HG02571 (cell line): ENCODE results near the gene CDH6.

Experiments
- ATAC-seq: cut with Tn5 transposase; IDR thresholded peaks from one replicate; pipeline ENCODE4 v1.9.1; 2021; ENCODE audit warnings: mild to moderate bottlenecking, moderate library complexity; ENCODE audit not compliant: unreplicated experiment

CDH6 gene

DNA sequence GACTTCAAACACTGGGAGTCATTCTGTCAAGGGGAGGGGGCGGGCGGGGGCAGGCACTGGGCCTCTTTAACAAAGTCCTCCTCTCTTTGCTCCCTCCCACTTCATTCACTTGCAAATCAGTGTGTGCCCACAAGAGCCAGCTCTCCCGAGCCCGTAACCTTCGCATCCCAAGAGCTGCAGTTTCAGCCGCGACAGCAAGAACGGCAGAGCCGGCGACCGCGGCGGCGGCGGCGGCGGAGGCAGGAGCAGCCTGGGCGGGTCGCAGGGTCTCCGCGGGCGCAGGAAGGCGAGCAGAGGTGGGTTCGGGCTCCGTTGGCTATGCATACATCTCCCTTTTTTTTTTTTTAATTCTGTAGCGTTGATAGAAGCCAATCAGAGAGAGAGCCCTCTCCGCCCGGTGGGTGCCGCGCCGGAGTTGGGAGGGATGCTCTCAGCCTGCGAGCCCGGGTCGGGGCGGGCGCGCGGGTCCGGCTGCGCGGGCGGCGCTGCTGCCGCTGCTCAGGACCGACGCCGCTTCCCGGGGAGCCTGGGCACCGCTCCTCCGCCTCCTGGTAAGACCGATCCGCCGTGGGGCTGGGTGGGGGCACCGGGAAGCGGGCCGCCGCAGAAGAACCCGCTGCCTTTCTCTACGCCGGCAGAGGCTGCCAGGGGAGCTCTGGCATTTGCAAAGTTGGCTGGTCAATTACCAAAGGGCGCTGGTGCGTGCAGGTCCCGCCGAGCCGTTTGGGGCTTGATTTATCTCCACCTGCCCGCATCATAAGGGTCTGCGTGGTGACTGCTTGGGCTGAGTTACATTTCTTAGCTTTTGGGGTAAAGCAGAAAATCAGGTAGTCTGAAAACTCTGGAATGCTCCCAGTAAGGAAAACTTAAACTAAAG is at the start of gene CDH6:
CDH6 (plus strand) TSS at position 96 of the 877 bp plus-strand sequence. CDS start 73,788 bp downstream, outside the sequence.
- no peak for ATAC-seq

GRCh38 chr5:31144364-31144763 is 49.1 kb upstream of the CDH6 start:
- no peak for ATAC-seq

DNA sequence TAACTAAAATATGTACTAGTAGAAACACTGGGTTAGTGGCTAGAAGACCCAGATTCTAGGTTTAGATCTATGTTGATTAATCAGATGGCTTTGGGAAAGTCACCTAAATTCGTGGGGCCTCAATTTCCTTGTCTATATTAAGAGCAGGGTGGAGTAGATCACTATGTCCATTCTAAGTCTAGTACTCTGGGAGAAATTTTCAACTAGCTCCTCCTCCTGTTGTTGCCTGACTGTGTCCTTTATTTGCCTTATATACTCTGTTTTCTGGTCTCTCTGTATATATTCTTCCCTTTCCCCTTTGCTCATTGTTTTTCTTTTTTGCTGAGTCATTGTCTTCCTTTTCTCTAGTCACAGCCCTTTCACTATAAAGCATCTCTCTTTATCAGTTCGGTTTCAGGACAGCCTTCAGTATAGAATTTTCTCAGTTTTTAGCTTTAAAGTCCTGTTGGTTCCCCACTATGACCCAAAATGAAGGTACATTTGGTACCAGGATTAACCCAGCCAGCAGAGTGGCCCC is 44.5 kb upstream of the CDH6 start:
- no peak for ATAC-seq

DNA sequence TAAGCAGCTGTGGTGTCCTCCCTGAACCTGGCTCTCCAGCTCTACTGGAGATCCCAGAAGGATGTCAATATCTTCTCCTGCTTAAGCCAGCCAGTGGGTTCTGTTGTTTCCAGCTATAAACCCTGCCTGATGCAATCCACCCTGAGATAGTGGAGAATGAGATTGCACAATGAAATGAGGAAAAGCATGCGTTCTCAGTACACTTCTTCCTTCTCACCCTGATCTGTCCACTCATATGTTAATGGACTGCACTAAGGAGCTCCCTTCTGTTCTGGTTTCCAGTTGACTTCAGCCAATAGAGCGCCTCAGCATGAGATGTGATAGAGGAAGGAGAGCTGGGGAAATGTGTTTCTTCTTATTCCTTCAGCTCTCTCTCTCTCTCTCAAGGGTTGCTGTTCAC is 40.0 kb upstream of the CDH6 start:
- no peak for ATAC-seq

- no peak for ATAC-seq
Observed at GRCh38 chr5:31156631-31157160, 36.8 kb upstream of the CDH6 start.

- ATAC-seq, result no peak
Observed at GRCh38 chr5:31157720-31158119, 35.8 kb upstream of the CDH6 start.

DNA sequence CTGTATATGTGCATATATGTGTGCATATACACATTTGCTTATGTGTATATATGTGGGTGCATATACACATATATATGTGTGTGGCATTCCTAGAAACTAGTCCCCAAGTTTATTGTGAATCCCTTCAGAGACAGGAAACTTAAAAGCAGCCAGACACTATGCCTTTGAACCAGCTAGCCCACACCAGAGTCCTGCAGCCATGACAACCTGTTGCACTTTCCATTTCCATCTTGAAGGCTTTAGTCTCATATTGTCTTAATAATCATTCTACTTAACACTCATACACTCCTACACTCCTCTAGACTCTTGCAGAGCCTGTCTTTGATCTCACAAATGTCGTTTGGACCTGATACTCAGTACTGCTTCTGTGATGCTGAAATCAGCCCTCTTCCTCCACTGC is 34.8 kb upstream of the CDH6 start:
- no peak for ATAC-seq

DNA sequence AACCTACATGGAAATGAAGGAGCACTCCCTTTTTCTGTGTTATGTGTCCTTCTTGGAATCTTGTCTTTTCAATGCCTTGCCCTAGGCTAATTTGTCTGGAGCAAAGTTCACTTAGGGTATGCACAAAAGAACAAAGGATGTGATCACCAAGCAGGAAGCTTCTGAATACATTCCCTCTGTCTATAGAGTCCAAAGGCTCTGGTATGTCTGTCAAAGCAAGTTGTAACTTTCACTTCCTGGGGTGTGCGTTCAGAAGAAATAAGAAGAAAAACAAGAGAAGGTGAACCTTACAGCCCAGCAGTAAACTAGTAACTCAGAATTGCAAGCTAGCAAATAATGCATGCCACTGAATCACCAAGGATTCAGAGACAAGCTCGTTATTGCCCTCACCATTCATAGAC is 31.7 kb upstream of the CDH6 start:
- ATAC-seq, result no peak

DNA sequence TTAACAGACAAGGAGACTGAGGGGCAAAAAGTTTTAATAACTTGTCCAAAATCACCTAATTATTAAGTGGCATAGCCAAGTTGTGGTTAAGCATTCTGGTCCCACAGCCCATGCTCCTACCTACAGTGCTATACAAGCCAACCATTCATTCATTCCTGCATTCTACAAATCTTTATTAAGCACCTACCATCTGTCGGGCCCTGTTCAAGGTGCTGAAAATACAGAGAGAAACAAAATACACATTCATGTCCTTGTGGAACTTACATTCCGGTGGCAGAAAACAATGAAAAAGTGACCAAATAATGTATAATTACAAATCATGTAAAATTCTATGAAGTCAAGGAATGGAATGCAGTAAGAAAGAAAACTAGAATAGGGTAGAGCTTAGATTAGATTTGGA is 27.8 kb upstream of the CDH6 start:
- ATAC-seq, result no peak

DNA sequence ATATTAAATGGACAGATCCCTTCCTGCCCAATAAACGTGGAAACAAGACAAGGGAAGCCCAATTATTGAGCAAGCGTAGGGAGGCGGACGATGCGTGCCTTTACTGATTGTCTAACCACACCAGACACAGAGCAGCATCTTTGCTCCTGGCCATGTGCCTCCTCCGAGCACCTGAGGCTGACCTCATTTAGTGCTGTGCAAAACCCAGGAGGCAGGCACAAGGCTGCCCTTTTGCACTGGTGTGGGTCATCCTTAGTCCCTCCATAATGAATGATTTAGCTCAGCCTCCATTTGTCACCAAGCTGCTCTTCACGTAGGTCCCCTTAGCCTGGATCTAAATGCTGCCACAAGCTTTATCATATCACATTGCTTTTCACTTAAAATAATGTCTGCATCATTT is 24.1 kb upstream of the CDH6 start:
- ATAC-seq, result no peak

- ATAC-seq, result no peak
Observed at GRCh38 chr5:31172881-31173280, 20.6 kb upstream of the CDH6 start.

DNA sequence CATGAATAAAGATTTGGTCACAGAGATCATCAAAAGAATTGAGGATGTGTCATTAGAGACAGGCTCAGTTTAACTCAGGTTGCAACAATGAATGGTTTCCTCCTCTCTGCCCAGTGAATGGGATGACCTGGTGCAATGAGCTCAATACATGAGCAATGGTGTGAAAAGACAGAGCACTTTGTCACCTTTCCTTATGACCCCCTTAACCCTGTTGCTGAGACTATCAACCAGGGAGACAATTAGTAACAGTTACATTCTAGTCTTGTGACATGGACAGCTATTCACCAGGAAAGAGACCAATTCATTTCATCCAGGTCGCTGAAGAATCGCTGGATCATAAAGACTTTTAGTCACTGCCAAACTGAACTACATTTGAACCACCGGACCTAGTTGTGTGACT is 19.9 kb upstream of the CDH6 start:
- ATAC-seq, result no peak

DNA sequence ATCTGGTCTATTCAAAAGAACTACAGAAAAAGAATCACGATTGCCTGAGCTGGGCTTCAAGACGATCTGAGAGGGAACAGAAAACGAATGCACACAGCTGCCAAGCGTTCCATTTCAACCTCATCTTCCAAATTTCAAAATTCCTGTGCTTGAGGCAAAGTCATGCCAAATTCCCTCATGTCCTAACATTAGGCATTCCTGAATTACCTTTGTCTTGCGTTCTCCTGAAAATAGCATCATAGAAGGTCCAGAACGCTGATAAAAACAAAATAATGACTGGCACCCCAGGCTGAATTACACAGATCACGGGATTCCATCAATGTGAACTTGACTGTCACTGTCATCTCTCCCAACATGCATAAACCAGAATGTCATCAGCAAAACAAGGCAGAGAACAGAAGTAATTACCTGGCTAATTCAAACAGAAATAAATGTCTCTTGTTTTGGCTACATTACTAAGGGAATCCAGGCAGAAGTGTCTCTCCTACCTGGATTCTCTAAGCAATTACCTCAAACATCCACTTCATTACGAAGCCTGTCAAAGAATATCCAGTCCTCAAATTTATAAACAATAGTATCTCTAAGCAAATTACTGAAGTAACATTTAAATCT is 12.0 kb upstream of the CDH6 start:
- ATAC-seq, result no peak

DNA sequence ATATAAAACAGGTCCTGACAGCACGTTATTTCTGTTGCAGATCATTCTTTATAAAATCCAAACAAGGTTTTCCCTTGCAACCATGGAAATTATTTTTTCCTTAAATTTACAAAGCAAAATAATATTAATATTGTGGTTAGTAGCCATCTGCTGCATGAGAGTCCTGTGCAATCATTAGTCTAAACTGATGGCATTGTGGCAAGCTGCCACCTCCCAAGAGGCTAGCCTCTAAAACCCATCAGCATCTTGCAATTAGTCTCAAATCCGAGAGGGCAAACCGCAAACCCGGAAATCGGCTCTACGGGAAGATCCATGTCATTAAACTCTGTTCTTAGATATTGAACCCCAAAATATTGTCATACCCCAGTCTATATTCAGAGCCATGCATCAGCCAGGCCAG is 11.3 kb upstream of the CDH6 start:
- ATAC-seq, result no peak

- no peak for ATAC-seq
Observed at GRCh38 chr5:31185951-31186350, 7.5 kb upstream of the CDH6 start.

DNA sequence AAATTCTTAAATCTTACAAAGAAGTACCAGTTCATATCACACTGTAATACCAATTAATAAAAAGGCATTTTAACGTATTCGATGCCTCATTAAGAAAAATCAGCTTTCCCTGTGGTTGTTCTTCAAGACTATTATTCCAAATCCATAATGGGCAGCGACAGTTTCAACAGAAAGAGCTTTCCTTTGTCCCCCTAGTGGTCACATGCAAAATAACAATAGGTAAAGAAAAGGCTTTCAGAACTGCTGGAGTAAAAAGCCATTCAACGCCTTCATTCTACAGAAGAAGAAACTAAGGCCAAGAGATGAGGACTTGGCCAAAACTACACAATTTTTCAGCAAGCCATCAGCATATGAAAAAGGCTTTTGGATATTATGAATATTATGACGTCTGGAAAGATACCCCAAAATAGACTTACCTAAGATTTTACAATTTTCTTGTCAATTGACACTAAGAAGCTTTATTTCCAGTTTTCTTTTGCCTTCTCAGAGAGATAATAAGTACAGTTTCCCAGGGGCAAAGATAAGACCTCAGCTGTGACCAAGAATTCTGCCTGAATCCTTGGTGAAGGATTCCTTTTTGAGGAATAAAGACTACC is 6.7 kb upstream of the CDH6 start:
- no peak for ATAC-seq

- ATAC-seq, result no peak
Observed at GRCh38 chr5:31187591-31187990, 5.9 kb upstream of the CDH6 start.

GRCh38 chr5:31192442-31192841 is 1.0 kb upstream of the CDH6 start:
- no peak for ATAC-seq

- ATAC-seq, result no peak
Observed at GRCh38 chr5:31193116-31193515, 370 bp upstream of the CDH6 start.

DNA sequence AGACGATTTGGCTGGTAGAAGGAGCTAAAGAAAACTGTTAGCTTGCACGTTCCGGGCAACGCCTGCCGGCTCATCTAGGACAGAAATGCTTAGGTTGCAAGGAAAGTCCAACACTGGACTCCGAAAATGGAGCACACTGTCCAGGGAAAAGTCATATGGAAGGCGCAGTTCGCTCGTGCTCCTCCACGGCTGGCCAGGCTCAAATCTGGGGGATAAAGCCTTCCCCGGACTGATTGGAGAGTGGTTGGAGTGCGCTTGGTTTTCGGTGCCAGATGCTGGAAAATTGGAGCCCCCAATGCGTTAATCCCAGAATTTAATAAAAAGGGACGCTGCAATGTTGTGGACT is 955 bp downstream of the CDH6 start:
- ATAC-seq, result no peak

- no peak for ATAC-seq
Observed at GRCh38 chr5:31194892-31195555, 1.5 kb downstream of the CDH6 start.
